Measurements from ENCODE around the gene TTC31.
A peak's percentile ranks its signal among the peaks of the same experiment; 100 is the strongest.
"Not testable (repeated sequence)": the region's sequence is repeated elsewhere in the genome, so short reads cannot be mapped to it uniquely, and the experiment has no call there.

Gene TTC31

GRCh38 chr2:74482801-74483674 is at the start of gene TTC31, which contains the start of gene CCDC142:
Gene TTC31 (plus strand): TSS chr2:74483081. CDS start chr2:74483096, 15 bp downstream.
Gene CCDC142 (minus strand): TSS chr2:74482998. CDS start chr2:74482837, 161 bp downstream.
- DNase-seq: peak; percentile 93 to 94

- no peak for DNase-seq
Measured at GRCh38 chr2:74436111-74436805, 46.6 kb upstream of the TTC31 start.

GRCh38 chr2:74436848-74437695 is 45.8 kb upstream of the TTC31 start:
- DNase-seq: no peak

GRCh38 chr2:74438248-74438647 is 44.6 kb upstream of the TTC31 start:
- DNase-seq: no peak

- peak; percentile 88 to 93 for DNase-seq
Measured at GRCh38 chr2:74439373-74439772, 43.5 kb upstream of the TTC31 start.

GRCh38 chr2:74439803-74440377 is 43.0 kb upstream of the TTC31 start:
- DNase-seq: peak in 1 of 2 experiments; percentile 57

GRCh38 chr2:74440378-74441169 is 42.3 kb upstream of the TTC31 start:
- DNase-seq: peak; percentile 75 to 84

- DNase-seq: peak in 1 of 2 experiments; percentile 57
Measured at GRCh38 chr2:74441170-74441689, 41.7 kb upstream of the TTC31 start.

GRCh38 chr2:74441690-74442482 is 41.0 kb upstream of the TTC31 start, which contains the start of gene RTKN:
Gene RTKN (minus strand): TSS chr2:74441937. CDS start chr2:74441816, 121 bp downstream.
- peak in 1 of 2 experiments; percentile 45 for DNase-seq

- DNase-seq: not testable (repeated sequence)
Measured at GRCh38 chr2:74442483-74443297, 40.2 kb upstream of the TTC31 start.

- DNase-seq: no peak
Measured at GRCh38 chr2:74444498-74445318, 38.2 kb upstream of the TTC31 start.

GRCh38 chr2:74447230-74447999 is 35.5 kb upstream of the TTC31 start:
- DNase-seq: no peak

GRCh38 chr2:74448771-74449170 is 34.1 kb upstream of the TTC31 start:
- DNase-seq: no peak

- no peak for DNase-seq
Measured at GRCh38 chr2:74450570-74451190, 32.2 kb upstream of the TTC31 start.

GRCh38 chr2:74454654-74455511 is 28.0 kb upstream of the TTC31 start, which contains the start of gene INO80B:
Gene INO80B (plus strand): TSS chr2:74455087. CDS start chr2:74455117, 30 bp downstream.
- peak; percentile 93 to 97 for DNase-seq

- DNase-seq: peak in 1 of 2 experiments; percentile 55
Measured at GRCh38 chr2:74457129-74457548, 25.7 kb upstream of the TTC31 start.

All from NCI-H524 (cell line).